LNCaP clone FGC (cell line): ENCODE data around the gene RBM25.

ENCODE experiments used
- DNase-seq: peaks from one replicate; pipeline ENCODE4 v3.0.0-alpha.2; 2011; ENCODE audit warnings: low read depth
- H3K4me3 ChIP-seq: 2 replicates; pipeline ENCODE4 v1.5.1; 2011; ENCODE audit warnings: mild to moderate bottlenecking, low read depth, low read length, control low read depth
- TF ChIP-seq, protein P1 (sequence below): IDR thresholded peaks from 2 replicates; pipeline ENCODE4 v1.5.1; 2012; ENCODE audit warnings: mild to moderate bottlenecking; ENCODE audit not compliant: control insufficient read depth, insufficient read depth; ENCODE audit errors: extremely low read depth

The RBM25 gene

DNA sequence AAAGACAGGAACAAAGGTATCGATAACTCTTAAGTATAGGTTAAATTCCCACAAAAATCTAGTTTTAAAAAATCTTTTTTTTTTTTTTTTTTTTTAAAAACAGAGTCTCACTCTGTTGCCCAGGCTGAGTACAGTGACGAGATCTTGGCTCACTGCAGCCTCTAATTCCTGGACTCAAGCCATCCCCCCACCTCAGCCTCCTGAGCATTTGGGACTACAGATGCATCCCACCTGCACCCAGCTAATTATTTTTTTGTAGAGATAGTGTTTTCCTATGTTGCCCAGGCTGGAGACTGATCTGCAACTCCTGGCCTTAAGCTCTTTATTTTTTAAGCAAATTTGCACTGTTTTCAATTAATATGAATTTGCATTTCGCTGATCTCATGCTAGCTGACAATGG lies 87.8 kb downstream of the RBM25 start:
- no peak for DNase-seq
- TF ChIP-seq, protein P1, sequence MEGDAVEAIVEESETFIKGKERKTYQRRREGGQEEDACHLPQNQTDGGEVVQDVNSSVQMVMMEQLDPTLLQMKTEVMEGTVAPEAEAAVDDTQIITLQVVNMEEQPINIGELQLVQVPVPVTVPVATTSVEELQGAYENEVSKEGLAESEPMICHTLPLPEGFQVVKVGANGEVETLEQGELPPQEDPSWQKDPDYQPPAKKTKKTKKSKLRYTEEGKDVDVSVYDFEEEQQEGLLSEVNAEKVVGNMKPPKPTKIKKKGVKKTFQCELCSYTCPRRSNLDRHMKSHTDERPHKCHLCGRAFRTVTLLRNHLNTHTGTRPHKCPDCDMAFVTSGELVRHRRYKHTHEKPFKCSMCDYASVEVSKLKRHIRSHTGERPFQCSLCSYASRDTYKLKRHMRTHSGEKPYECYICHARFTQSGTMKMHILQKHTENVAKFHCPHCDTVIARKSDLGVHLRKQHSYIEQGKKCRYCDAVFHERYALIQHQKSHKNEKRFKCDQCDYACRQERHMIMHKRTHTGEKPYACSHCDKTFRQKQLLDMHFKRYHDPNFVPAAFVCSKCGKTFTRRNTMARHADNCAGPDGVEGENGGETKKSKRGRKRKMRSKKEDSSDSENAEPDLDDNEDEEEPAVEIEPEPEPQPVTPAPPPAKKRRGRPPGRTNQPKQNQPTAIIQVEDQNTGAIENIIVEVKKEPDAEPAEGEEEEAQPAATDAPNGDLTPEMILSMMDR = no peak
- H3K4me3 ChIP-seq = no peak overlapping the region

DNA sequence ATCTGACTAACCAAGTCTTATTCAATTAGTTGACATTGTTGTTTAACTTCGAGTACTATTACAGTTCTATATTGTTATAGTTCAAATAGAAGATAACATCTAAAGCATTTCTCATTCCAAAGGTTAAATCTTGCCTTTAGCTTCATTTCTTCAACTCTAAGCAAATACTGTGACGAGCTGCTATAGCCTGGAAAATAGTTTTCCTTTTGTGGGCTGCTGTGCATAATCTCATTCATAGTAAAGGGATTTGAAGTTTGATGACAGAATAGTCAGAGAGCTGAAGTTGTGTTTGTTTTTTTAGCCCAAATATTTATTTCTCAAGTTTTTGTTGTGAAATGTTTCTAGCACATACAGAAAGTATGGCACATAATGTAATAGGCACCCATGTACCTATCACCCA lies 91.4 kb downstream of the RBM25 start:
- TF ChIP-seq, protein P1 = no peak
- DNase-seq = no peak
- no peak overlapping the region for H3K4me3 ChIP-seq

DNA sequence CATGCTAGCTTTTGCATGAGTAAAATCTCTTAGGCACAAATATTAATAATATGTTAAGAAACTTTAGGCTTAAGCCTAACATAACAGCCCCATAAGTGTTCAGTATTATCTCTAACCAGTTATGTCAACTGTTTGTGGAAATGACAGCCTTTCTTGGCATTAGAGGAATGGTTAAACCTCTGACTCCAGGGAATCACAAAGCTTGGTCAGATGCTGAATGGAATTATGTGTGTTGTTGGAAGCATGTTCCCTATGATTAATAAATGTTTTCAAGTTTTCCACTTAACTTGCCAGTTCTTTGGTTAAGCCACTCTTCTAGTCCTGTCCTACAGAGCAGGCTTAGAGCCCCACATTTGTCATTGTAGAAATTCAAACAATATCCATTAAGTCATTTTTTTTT lies 94.9 kb downstream of the RBM25 start:
- no peak for DNase-seq
- no peak overlapping the region for H3K4me3 ChIP-seq
- TF ChIP-seq, protein P1 = no peak

DNA sequence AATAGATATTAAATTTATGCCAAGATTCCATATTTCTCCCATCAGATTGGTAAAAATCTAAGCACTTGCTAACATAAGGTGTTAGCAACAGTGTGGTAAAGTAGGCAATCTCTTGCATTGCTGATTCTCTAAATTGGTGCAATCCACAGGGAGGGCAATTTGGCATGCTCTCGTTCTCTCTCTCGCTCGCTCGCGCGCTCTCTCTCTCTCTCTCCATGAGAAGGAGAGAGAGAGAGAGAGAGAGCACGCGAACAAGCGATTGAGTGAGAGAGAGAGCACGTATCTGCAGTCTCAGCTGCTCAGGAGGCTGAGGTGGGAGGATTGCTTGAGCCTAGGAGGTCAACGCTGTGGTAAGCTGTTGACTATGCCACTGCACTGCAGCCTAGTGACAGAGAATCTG lies 103.9 kb downstream of the RBM25 start:
- DNase-seq = no peak
- H3K4me3 ChIP-seq = no peak overlapping the region
- TF ChIP-seq, protein P1 = no peak

DNA sequence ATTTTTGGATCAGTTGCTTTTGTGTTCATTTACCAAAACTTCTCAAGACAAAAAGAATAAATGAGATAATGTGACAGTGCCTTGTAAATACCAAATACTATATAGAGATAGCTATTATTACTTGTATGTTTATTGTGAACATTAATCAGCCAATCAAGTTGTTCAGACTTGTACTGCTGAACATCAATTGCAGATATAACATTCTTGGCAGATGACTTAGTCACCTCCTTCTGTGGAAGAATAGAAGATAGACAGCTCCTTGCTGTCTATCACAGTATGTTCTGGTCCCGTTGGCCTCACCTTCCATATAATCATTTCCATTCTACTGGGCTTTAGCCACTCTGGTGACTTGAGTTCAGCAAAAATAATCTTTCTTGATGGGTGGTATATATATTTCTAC lies 108.1 kb downstream of the RBM25 start:
- no peak overlapping the region for H3K4me3 ChIP-seq
- TF ChIP-seq, protein P1 = no peak
- no peak for DNase-seq

DNA sequence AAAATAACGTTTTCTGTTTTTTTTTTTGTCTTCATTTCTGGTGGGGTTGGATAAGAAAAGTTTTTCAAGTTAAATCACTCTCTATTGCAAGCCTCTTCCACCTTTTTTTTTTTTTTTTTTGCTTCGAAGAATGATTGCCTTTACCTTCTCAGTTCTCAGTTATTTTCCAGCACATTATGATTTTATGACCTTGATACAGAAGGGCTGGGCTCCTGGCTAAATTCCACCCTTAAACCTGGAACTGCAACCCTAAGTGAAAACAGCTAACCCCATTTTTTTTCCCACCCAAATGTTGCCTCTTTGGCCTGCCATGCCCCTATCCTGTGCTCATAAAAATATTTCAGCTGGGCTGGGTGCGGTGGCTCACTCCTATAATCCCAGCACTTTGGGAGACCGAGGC lies 109.4 kb downstream of the RBM25 start:
- H3K4me3 ChIP-seq = no peak overlapping the region
- TF ChIP-seq, protein P1 = no peak
- no peak for DNase-seq

DNA sequence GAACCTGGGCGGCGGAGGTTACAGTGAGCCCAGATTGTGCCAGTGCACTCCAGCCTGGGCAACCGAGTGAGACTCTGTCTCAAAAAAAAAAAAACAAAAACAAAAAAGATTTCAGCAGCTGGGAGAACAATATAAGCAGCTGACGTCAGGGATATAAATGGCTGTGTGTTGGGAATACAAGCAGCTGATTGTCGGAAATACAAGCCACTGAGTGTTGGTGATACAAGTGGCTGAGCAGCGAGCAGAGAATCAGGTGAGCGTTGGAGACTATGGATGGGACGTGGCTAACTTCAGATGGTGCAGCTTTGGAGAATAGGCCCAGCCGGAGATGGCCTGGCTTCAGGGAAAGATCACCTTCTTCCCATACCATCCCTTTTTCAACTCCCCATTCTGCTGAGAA lies 109.9 kb downstream of the RBM25 start:
- no peak for DNase-seq
- no peak overlapping the region for H3K4me3 ChIP-seq
- TF ChIP-seq, protein P1 = no peak
